H54 (cell line): ENCODE data around the gene FAM117B.

Source experiments
- DNase-seq: peaks from one replicate; pipeline ENCODE4 v3.0.0; 2011; ENCODE audit warnings: low spot score, mixed read lengths; ENCODE audit not compliant: insufficient read length
- FAIRE-seq: peaks from 3 replicates; lab custom pipeline; 2011; peaks lifted over from hg19 to GRCh38; lab: Jason Lieb, UNC
- POLR2A ChIP-seq: IDR thresholded peaks from 2 replicates; pipeline ENCODE4 v1.6.1; 2011; ENCODE audit warnings: low read depth, mild to moderate bottlenecking, low read length

Gene FAM117B

DNA sequence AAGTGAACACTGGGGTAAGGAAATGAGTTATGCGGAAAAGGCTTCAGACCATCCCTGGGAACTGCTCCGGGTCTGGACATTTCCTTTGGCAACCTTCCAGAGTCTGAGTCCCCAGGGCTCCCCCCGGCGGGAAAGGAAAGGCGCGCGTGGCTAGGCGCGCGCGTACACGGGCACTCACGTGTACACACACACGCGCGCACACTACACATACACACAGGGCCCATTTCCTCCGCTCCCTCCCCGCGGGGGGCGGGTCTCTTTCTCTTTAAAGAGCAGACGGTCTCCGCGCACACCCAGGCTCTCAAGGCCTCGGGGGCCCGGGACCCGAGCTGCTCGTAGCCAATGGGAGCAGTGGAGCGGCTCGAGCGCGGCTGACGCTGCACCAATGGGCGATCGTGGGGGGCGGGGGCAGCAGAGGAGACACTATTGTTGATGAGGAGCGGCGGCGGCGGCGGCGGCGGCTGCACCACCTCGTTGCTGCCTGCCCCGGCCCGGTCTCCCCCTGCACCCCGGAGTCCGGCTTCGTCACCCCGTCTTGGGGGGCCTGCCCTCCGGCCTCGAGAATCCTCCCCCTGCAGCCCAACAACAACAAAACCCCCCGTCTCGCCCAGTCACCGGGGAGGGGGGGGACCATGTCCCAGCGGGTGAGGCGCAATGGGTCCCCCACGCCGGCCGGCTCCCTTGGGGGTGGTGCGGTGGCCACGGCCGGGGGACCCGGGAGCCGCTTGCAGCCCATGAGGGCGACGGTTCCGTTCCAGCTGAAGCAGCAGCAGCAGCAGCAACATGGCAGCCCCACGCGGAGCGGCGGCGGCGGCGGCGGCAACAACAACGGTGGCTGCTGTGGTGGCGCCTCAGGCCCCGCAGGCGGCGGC lies at the start of gene FAM117B:
TSS of gene FAM117B (plus strand) at position 414 of the 872 bp plus-strand sequence. CDS start at position 633, 219 bp downstream.
- peak; percentile 20 for FAIRE-seq

DNA sequence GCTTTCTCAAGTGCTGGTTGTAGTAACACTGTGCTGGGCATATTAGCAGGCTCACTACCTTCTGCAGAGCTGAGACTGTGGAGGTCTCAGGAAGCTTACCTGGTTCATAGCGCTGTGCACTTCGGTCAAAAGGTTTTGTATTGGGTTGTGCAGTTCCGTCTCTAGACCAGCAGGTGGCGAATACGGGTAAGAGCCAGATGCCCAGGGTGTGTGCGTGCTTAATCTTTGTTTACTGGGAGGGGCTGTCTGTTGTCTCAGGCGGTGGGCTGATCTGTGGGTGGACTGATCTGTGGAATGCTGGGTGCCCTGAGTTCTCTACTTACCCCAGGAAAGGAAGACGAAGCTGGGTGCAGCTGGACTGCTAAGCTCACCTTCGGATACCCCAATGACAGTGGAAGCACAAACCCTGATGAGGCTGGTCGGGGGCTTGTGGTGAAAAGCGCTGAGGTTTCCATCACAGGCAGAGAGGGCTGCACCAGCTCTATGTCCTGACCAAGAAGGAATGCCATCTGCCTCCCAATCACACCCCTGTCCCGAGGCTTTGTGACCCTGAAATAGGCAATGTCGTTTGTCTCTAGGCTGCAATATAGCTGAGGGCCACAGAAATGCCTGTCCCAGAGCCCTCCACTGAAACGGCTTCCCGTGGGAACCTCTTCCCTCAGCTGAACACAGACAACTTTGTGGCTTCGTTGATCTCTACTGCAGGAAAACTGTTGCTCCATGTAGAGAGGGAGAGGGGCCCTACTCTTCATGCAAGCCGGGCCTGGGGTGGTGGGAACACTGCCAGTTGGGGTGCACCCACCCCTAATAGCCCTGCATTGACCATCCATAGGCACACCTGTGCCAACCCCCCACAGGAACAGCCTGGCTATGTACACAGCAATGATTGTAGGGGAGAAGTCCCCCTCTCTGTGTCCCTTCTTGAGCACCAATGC lies 45.9 kb upstream of the FAM117B start:
- no peak for TF ChIP-seq POLR2A
- FAIRE-seq = peak; percentile 92
- DNase-seq = peak; percentile 60

More for the DNA sequence above, at the start of gene FAM117B:
- no peak for TF ChIP-seq POLR2A
- DNase-seq = peak; percentile 94

DNA sequence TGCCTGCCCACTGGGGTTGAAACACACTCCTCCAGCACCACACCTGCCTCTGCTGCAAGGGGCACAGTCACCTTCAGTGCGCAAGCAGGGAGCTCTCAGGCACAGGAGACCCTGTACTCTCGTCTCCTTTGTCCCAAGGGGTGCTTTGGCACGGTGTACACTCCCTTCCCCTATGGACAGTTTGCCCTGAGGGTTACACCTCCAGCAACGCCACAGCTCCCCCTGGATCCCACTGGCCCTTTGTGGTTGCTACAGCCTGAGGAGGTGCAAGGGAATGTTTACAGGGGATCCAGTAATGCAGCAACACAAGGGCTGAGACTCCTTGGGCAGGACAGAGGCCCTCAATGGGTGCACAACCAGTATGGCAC lies 45.2 kb upstream of the FAM117B start:
- no peak for DNase-seq
- no peak for FAIRE-seq
- TF ChIP-seq POLR2A = no peak

DNA sequence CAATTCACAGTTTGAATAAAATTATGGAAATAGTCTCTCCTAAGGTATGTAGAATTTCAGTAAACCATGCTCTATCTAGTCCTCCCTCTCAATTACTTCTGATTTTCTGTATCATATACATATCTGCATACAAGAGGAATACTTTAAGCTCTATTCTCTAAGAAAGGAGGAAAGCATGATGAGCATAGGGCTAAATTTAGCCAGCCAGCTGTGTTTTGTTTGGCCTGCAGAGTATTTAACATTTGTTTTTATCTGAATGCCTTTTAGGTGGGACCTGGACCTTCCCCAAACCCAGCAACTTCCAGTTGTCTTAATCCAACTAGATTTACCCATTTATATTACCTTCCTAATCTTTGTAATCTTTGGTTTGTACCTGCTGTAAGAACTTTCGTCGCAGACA lies 42.2 kb upstream of the FAM117B start:
- no peak for FAIRE-seq
- TF ChIP-seq POLR2A = no peak

DNA sequence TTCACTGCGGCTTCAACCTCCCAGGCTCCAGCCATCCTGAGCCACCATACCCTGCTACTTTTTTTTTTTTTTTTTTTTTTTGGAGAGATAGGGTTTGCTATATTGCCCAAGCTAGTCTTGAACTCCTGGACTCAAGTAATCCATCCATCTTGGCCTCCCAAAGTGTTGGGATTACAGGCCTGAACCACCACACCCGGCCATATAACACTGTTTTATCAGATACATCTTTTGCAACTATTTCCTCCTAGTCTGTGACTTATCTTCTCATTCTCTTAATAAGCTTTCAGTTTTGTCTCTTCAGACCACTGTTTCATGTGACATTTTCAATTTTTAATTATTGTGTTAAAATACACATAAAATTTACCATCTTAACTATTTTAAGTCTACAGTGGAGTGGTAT lies 35.7 kb upstream of the FAM117B start:
- FAIRE-seq = no peak
- no peak for TF ChIP-seq POLR2A
- no peak for DNase-seq

More for the DNA sequence above, 42.2 kb upstream of the FAM117B start:
- DNase-seq = no peak

DNA sequence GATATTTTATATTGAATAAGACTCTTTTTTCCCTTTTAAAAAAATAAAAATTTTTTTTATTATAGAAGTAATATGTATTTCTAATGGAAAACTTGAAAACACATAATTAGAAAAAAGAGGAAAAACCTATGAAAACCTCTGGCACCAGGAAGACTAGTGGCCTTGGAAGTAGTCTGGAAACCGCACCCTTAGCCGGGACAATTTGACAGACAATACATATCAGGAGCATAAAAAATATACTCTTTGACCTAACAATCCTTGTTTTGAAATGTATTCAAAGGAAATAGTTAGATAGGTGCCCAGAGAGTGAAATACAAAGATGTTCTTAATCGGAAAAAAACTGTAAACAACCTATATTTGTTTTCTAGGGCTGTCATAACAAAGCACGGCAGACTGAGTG lies 34.9 kb upstream of the FAM117B start:
- DNase-seq (no peak), FAIRE-seq (no peak)
- TF ChIP-seq POLR2A = no peak

DNA sequence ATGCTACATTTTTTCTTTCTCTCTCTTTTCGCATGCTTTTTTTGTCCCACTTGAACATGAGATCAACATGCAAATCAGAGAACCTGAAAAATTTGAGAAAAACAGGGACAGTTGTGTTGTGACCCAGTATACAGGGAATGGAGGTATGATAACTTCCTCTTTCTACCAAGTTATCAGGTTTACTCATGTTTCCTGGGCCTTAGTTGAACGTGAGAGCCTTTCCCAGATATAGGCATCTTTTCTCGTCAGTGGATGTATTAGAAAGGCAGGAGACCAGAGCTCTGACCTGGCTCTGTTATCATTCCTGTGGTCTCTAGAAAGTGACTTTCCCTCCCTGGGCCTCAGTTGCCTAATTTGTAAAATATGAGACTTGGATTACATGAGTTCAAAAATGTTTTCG lies 30.1 kb upstream of the FAM117B start:
- DNase-seq (no peak), FAIRE-seq (no peak)

DNA sequence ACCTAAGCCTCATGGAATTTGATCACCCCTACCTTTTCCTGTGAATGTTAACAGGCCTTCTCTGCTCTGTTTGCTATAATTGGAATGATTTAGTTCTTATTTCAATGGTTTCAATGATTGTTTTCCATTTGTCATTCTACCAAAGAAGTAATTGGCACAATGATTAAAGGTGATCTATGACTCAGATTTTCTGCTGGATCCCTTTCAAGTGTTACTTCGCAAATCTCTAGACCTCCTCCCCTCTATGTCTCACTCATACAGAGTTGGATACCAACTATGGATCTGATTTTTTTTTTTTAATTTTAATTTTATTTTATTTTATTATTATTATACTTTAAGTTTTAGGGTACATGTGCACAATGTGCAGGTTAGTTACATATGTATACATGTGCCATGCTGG lies 29.6 kb upstream of the FAM117B start:
- TF ChIP-seq POLR2A = no peak
- FAIRE-seq = no peak
- DNase-seq = no peak

More for the DNA sequence above, 30.1 kb upstream of the FAM117B start:
- TF ChIP-seq POLR2A = no peak

DNA sequence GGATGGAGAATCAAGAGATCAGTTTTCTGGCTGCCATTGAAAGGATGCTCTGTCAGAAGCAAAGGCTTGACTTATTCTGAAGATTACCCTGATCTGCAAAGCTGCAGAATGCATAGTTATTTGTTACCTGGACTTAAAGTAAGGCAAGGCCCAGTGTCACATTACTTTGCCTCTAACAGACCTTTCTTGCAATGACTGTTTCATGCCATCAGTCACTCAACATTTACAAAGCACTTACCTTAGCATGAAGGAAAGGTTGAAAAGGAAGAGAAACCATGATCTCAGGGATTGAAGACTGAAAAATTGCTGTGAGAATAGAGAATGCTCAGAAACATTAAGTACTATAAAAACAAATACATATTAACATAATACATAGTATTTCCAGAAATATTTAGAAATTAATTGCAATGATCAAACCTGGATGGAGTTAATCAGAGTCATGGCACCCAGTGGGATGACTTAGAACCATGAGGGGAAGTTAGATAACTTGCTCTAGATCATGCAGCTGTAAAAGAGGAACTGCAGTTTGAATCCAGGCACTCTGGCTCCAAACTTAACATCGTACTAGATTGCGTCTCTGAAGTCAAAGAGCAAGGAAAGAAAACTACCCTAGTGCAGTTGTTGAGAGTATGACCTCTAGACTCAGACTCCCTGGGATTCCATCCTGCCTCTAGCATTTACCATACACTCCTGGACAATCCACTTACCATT lies 26.5 kb upstream of the FAM117B start:
- FAIRE-seq = no peak
- DNase-seq = no peak
- no peak for TF ChIP-seq POLR2A

DNA sequence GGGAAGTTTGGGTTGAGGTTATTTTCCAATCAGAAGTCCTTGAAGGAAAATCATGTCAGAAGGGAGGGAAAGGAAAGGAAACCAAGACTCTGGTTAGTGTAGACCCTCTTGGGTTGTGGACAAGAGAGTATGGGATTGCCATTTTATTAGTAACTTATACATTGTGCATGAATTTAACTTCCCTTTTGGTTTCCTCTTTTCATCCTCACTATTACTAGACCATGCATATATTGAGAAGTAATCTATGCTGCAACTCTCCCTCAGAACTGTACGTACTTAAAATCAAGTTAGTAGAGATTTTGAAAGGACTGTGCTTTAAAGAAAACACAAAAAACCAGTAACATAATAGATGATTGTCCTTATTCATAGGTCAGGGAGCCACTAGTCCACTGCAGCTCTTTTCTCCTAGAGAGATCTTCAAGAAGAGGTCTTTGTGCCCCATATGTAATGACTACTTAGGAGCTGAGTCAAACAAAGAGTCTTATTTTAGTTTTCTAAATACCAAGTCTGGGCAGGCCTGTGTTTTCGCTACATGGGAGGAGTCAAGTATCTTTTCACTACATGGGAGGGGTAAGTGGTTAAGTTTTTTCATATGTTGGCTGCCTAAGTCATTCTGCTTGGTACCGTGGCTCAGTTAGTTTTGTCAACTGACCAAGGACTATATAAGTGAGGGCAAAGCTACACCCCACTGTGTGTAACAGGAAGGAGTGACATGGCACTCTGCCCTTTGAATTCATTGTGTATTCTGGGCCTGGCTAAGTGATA lies 25.2 kb upstream of the FAM117B start:
- FAIRE-seq (no peak), DNase-seq (no peak)
- no peak for TF ChIP-seq POLR2A

DNA sequence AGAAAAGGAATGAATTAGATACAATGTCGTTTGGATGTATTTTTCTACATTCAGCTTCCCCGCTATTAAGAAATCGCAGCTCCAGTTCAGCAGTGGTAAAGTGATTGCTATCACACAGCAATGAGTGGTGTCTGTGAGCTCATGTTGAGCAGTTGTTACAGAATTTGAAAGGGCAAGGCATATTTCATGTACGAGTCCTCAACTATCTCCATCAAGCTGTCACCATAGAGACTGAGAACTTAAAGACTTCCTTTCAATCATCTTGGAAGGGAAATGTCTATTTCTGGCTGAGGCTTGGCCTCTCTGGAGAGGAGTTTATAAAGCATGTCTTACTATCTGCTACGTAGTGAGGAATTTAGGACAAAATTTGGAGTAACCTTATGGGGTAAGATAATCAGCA lies 24.4 kb upstream of the FAM117B start:
- FAIRE-seq (no peak), DNase-seq (no peak)
- TF ChIP-seq POLR2A = no peak

DNA sequence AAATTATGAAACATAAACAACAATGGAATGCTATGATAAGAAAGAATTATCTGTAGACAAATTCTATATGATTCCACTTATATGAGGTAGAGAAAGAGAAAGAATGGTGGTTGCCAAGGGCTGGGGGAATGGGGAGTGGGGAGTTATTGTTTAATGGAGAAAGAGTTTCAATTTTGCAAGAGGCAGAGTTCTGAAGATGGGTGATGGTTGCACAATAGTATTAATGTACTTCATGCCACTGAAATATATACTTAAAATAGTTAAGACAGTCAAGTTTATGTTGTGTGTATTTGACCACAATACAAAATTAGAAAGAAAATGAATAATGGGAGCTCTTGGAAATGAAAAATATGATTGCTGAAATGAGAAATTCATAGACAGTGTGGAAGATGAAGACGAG lies 22.6 kb upstream of the FAM117B start:
- DNase-seq (no peak), FAIRE-seq (no peak)
- no peak for TF ChIP-seq POLR2A

DNA sequence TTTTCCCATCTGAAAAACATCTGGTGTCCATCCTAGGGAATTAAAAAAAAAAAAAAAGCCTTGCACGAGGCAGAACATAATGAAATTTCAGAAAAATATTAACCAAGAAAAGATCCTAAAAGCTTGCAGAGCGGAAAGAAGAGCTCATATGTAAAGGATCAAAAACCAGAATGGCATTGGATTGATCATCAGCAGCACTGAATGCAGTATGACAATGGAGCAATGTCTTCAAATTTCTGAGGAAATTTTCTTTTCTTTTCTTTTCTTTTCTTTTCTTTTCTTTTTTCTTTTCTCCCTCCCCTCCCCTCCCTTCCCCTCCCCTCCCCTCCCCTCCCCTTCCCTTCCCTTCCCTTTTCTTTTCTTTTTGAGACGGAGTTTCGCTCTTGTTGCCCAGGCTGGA lies 21.3 kb upstream of the FAM117B start:
- FAIRE-seq (no peak), DNase-seq (no peak)
- TF ChIP-seq POLR2A = no peak
